22Rv1 (cell line): Measurements from ENCODE around the gene ZNF579.

Source experiments
- CTCF ChIP-seq: fragments of 450-650 bp; IDR thresholded peaks from 2 replicates; pipeline ENCODE4 v1.5.1; 2017; ENCODE audit warnings: mild to moderate bottlenecking
- ZFX ChIP-seq: fragments of 450-650 bp; IDR thresholded peaks from 2 replicates; pipeline ENCODE4 v1.6.1; 2017; ENCODE audit warnings: antibody characterized with exemption, borderline replicate concordance

GRCh38 chr19:55544014-55544413, 36.6 kb downstream of the ZNF579 start:
- TF ChIP-seq CTCF (no peak), ZFX (no peak)
